Measurements from ENCODE around the gene SH2D1B.

SH2D1B gene

DNA sequence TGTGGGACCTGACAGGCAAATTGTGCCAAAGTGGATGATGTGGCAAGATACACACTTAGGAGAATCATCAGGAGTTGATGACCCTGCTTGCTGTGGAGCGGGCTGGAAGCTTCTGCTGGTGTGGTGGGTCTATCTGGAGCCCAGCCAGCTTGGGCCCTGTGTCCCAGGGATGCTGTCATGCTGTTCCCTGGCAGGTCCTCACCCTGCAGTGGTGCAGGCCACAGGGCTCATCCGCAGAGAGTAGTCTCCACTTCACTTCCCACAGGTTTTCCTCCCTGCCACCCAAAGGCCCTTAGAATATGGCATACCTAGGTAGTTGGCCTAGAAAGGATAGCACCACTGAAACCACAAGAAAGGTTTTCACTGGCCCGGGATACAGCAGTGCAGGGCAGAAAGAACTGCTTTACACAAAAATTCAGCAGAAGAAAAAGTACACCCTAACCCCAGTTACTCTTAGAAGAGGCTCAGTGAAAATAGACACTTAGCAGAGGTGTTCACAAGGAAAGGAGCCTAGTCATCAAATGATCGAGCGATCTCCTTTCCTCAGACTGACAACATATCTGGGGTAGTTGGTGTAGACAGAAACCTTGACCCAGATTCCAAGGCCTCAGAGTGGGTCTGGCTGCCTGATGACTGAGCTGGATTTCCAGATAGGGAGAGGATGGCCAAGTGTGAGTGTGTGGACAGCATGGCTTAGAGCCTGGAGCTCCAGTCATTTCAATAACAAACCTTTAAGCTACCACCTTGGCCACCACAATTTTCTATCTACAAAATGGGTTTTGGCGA lies 31.7 kb downstream of the SH2D1B start:
- DNase-seq, result no peak

- DNase-seq, result no peak
These were observed 35.2 kb downstream of the SH2D1B start, which contains the start of gene SPATA46 for GRCh38 chr1:162376691-162377090. SPATA46 (minus strand) TSS chr1:162376854; CDS start chr1:162376790, 64 bp downstream.

DNA sequence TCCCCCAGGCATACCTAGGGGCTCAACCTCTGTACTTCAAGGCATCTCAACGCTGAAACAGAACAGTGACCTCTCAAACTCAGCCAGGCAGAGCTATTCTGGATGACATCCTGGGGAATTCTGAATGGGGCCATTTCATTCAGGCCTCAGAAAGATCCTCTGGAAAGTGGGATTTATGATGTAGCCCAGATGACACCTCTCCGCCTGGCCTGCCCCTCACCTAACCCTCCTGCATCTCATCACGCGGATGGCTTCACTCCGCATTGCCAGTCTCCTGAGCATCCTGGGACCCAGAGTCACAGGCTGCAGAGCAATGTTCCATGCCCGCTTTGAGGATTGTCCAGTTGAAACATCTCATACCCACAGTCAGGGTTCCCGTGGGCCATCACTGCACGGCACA lies 36.5 kb downstream of the SH2D1B start:
- no peak for DNase-seq

GRCh38 chr1:162374406-162374805 lies 37.5 kb downstream of the SH2D1B start:
- DNase-seq, result no peak

DNA sequence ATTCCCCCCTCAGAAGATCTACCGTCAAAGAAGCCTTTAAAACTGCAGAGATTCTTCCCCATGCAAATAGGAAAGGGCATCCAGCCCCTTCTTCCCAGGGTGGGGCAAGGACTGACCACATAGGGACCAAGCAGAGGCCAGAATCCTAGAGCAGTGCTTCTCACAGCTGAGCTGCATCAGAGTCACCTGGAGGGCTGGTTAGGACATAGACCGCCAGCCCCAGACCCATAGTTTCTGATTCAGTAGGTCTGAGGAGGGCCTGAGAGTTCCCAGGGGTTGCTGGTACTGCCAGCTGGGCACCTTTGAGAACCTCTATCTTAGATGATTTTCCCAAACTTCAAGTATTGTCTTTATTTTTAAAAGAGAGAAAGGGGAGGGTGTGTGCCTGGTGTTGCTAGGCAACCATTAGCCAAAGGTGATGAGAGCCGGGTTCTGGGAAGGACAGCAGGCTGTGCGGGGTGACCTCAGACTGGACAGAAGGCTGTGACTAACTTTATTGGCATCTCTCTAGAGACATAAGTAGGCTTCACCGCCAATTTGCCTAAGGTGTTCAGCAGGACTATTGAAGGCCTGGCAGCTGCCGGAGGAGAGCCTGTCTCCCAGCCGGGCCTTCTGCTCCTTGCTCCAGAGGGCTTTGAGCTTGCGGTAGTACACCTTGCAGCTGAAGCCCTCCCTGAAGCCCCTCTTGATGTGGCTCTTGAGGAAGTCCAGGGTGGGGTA lies 38.2 kb downstream of the SH2D1B start:
- peak; percentile 32 for DNase-seq

- no peak for DNase-seq
These were observed 38.9 kb downstream of the SH2D1B start for GRCh38 chr1:162373072-162373427.

DNA sequence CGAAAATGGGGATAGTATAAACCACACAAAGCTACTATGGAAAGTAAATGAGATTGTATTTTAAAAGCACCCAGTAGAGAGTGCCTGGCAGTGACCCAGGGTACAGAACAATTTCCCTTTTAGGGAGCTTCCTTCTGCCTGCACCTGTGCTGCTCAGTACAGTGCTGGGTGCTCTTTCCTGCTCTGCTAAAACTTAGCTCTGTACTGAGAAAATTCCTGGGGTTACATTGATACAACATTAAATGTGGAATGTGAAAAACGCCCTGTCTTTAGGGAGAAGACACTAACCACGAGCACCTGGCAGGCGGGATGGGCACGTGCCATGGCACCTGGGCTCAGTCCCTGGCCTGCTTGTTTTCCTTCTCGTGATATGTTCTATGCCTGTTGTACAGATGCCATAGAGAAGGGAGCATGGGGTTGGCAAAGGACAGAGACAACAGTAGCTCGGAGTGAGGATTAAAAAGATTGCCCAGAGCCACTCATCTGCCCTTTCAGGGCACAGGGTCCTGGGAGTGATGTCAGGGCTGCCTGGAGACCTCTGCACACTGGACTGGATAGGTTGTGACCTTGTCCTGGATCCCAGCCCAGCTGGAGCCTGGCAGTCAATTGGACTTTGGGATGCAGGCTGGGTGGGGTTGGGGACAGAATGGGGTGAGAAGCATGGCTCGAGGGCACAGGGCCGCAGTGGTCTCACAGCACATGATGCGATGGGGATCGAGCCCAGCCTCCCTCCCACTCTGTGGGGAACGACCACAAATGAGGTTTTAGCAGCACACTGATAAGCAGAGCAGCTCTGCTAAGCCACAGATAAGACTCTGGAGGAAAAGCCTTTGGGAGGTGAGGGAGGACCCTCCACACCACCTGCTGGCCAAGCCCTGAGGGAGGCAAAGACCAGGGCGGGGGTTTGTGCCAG lies 39.5 kb downstream of the SH2D1B start:
- DNase-seq, result no peak

GRCh38 chr1:162371611-162372010 lies 40.3 kb downstream of the SH2D1B start:
- DNase-seq, result no peak

GRCh38 chr1:162370721-162371120 lies 41.2 kb downstream of the SH2D1B start:
- DNase-seq, result no peak

GRCh38 chr1:162370161-162370560 lies 41.8 kb downstream of the SH2D1B start:
- DNase-seq, result no peak

GRCh38 chr1:162369571-162369970 lies 42.4 kb downstream of the SH2D1B start:
- DNase-seq, result no peak

- DNase-seq, result no peak
These were observed 43.5 kb downstream of the SH2D1B start for GRCh38 chr1:162368451-162368850.

DNA sequence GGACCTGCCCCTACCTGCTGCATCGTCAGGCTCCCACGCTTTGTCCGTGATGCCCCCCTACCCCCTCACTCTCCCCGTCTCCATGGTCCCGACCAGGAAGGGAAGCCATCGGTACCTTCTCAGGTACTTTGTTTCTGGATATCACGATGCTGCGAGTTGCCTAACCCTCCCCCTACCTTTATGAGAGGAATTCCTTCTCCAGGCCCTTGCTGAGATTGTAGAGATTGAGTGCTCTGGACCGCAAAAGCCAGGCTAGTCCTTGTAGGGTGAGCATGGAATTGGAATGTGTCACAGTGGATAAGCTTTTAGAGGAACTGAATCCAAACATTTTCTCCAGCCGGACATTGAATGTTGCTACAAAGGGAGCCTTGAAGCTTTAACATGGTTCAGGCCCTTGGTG lies 44.2 kb downstream of the SH2D1B start:
- DNase-seq, result no peak

- DNase-seq, result no peak
These were observed 44.9 kb downstream of the SH2D1B start for GRCh38 chr1:162367073-162367472.

- no peak for DNase-seq
These were observed 45.3 kb downstream of the SH2D1B start for GRCh38 chr1:162366671-162367070.

GRCh38 chr1:162366149-162366548 lies 45.8 kb downstream of the SH2D1B start:
- no peak for DNase-seq

DNA sequence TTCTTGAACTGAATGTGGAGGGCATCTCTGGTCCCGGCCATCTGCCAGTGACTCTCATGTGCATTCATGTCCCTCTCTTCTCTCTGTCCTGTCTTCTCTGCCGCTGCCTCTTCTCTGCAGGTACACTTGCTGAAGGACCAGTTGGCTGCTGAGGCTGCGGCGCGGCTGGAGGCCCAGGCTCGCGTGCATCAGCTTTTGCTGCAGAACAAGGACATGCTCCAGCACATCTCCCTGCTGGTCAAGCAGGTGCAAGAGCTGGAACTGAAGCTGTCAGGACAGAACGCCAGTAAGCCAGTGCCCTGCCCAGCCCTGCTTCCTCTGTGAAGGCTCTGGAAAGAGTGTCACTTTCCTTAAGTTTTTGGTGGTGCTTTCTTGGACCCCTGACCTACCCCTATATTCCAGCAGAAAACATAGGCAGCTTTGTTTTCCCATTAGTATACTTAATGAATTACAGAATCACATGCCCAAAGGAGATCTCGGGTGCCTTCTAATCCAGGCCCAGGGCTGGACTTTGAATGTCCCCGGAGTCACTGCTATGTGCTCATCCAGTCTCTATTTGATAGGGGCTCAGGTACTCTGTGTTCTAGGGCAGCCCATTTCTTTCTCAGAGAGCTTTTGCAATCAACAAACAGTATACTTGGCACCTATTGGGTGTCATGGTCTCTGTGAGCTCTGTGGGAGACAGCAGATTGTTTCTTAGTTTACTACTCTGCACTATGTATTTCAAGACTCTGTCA lies 46.5 kb downstream of the SH2D1B start:
- no peak for DNase-seq

DNA sequence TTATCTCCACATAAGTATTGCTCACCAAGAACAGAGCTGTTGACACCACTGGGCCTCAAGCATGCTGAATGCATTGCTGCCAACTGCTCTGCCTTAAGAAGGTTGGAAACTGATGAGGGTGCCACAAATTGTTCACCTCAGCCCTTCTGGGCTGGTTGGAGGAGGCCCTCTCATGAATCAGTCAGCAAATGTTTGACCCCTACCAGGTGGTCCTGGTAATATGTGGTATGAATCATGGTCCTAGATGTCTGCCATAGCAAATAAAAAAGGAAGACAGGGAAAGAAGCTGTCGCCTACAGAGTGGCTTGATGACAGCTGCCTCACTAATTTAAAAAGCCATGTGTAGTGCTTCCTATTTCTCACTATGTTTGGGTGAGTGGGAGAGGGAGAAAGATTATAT lies 47.4 kb downstream of the SH2D1B start:
- DNase-seq, result no peak

DNA sequence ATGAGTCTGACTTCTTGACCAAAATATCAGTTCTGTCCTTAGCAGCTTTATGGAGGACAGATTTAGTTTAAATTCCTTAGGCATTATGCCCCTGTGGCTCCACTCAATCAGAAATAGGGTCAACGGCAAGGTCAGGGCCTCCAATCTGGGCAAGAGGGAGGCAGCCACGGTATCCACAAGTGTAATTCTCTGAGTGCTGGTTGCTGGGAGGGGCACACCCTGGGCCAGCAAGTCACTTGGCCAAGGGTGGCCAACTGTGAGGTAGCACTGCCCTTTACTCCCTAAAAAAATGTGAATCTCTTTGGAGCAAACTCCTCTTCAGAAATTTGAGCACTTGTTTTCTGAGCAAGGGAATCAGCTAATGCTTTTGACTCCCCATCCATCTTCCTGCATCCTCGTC lies 48.1 kb downstream of the SH2D1B start:
- DNase-seq, result no peak

GRCh38 chr1:162361349-162361748 lies 50.6 kb downstream of the SH2D1B start:
- DNase-seq, result no peak

GRCh38 chr1:162360874-162361260 lies 51.1 kb downstream of the SH2D1B start:
- no peak for DNase-seq

DNA sequence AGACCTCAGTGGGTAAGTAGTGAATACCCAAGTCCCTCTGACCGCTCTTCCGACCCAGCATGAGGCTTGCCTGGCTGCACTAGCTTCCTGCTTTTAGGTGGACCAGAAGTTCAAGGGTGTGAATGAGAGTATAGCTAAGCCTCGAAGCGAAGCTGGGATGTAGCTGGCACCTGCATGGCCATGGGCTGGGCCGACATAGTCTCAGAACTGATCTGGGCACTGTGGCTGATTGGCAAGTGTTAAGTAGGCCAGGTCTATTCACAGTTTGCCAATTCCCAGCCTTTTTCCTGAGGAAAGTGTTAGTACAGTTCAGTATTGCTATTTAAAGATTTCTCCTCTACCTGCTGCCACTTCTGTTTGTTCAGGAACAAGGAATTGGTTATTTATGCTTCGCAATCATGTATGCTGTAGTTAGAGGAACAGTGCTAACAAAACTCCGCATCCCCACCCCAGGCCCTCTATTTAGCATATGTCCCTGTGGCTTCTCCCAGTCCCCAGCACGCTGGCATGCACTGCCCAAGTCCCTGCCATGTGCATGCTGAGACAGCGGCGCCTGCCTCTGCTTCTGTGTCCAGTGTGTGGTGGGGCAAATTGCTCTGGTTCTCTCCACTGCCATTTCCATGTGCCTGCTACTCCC lies 51.6 kb downstream of the SH2D1B start:
- DNase-seq, result no peak

Measured in HCEC 1CT (cell line).